Endodermal cell (in vitro differentiated cells): Measurements from ENCODE around the gene SGPL1. TPM values are rescaled to one million over a fixed set of nuclear protein-coding genes. Genes with fewer than 3 reads are reported as not detected.
A peak's percentile ranks its signal among the peaks of the same experiment; 100 is the strongest.
"Not testable (repeated sequence)": the region's sequence is repeated elsewhere in the genome, so short reads cannot be mapped to it uniquely, and the experiment has no call there.

ENCODE experiments used
- DNase-seq: peaks from one replicate; pipeline ENCODE4 v3.0.0-alpha.2; 2017
- H3K27ac ChIP-seq: 2 replicates; pipeline ENCODE4 v1.5.1; 2013; ENCODE audit warnings: mild to moderate bottlenecking, low read depth, low read length, moderate library complexity
- H3K27me3 ChIP-seq: 2 replicates; pipeline ENCODE4 v1.6.1; 2013; ENCODE audit warnings: mild to moderate bottlenecking, low read length, moderate library complexity; ENCODE audit not compliant: insufficient read depth, control insufficient read depth, poor library complexity, severe bottlenecking
- H3K36me3 ChIP-seq: 2 replicates; pipeline ENCODE4 v1.7.0; 2013; ENCODE audit warnings: mild to moderate bottlenecking, low read length, moderate library complexity; ENCODE audit not compliant: control insufficient read depth, insufficient read depth
- H3K4me1 ChIP-seq: one replicate; pipeline ENCODE4 v1.7.0; 2013; ENCODE audit warnings: low read length; ENCODE audit not compliant: control insufficient read depth, insufficient read depth
- H3K4me3 ChIP-seq: 2 replicates; pipeline ENCODE4 v1.5.1; 2013; ENCODE audit warnings: mild to moderate bottlenecking, low read length, moderate library complexity
- H3K9ac ChIP-seq: 2 replicates; pipeline ENCODE4 v1.6.1; 2013; ENCODE audit warnings: mild to moderate bottlenecking, low read length, moderate library complexity; ENCODE audit not compliant: poor library complexity, severe bottlenecking; ENCODE audit errors: extremely low read depth
- H3K9me3 ChIP-seq: 2 replicates; pipeline ENCODE4 v1.6.1; 2013; ENCODE audit warnings: mild to moderate bottlenecking, low read length, moderate library complexity; ENCODE audit not compliant: control insufficient read depth
- H3K27ac Mint-ChIP-seq: 2 replicates; pipeline ENCODE4 v1.8.0; 2020; ENCODE audit warnings: mixed read lengths
- H3K27me3 Mint-ChIP-seq: 2 replicates; pipeline ENCODE4 v1.8.0; 2021; ENCODE audit warnings: mild to moderate bottlenecking, mixed read lengths; ENCODE audit not compliant: insufficient read depth
- H3K36me3 Mint-ChIP-seq: 2 replicates; pipeline ENCODE4 v1.8.0; 2020; ENCODE audit warnings: low read depth, mixed read lengths
- H3K4me1 Mint-ChIP-seq: 2 replicates; pipeline ENCODE4 v1.8.0; 2020; ENCODE audit warnings: mixed read lengths
- H3K4me3 Mint-ChIP-seq: 2 replicates; pipeline ENCODE4 v1.8.0; 2020; ENCODE audit warnings: mild to moderate bottlenecking, moderate library complexity, mixed read lengths
- H3K9me3 Mint-ChIP-seq: 2 replicates; pipeline ENCODE4 v1.8.0; 2020; ENCODE audit warnings: mild to moderate bottlenecking, mixed read lengths
- CTCF ChIP-seq: fragments of 200-600 bp; sonication (generic); conservative IDR thresholded peaks from 2 replicates; pipeline ENCODE4 v1.5.0; 2021; ENCODE audit warnings: antibody characterized with exemption, mild to moderate bottlenecking
- WGBS, 2 experiments: methylation state at CpG; one replicate each; pipeline versions ENCODE4 v1.1.5 to v1.1.7; 2013; ENCODE audit warnings: missing lambda C conversion rate in 2 of 2, mixed read lengths in 1 of 2; ENCODE audit not compliant: insufficient coverage in 1 of 2, insufficient read length in 1 of 2; 5-methylcytosine and 5-hydroxymethylcytosine counted together
- total RNA-seq, 2 donors: library from RNA; stranded (reverse); fragmentation: NEBNext Ultra II Directional in 1 of 2; extraction: Animal tissue kit (Norgen Biotek cat#: 25700) in 1 of 2; gene quantifications; 2 replicates in 1 of 2; 3 replicates in 1 of 2; pipeline ENCODE4 v1.2.1, GENCODE V29; 2021

Gene SGPL1
- total RNA-seq, 2 donors from 2014 or later: 95.4 to 103 TPM

- Mint-ChIP-seq H3K4me1 (no peaks in the 10 kb centered on the region), H3K27ac (no peak overlapping the region), H3K4me3 (no peak overlapping the region), H3K36me3 (peaks cover 78% of the 10 kb centered on the region), H3K27me3 (no peaks in the 10 kb centered on the region), H3K9me3 (peaks cover 10% of the 10 kb centered on the region)
- no peaks in the 10 kb centered on the region for H3K27me3 ChIP-seq
- no peak overlapping the region for H3K9ac ChIP-seq
- WGBS, 2 experiments: 95 to 99% methylated on average over 2 to 5 of the region's 5 CpGs
- peaks cover 16% of the 10 kb centered on the region for H3K9me3 ChIP-seq
- DNase-seq: no peak
- H3K27ac ChIP-seq: no peak overlapping the region
- TF ChIP-seq CTCF: no peak
- peaks cover 87% of the 10 kb centered on the region for H3K36me3 ChIP-seq
- no peaks in the 10 kb centered on the region for H3K4me1 ChIP-seq
- H3K4me3 ChIP-seq: no peak overlapping the region
These were observed 43.0 kb downstream of the SGPL1 start for GRCh38 chr10:70858759-70859158.

DNA sequence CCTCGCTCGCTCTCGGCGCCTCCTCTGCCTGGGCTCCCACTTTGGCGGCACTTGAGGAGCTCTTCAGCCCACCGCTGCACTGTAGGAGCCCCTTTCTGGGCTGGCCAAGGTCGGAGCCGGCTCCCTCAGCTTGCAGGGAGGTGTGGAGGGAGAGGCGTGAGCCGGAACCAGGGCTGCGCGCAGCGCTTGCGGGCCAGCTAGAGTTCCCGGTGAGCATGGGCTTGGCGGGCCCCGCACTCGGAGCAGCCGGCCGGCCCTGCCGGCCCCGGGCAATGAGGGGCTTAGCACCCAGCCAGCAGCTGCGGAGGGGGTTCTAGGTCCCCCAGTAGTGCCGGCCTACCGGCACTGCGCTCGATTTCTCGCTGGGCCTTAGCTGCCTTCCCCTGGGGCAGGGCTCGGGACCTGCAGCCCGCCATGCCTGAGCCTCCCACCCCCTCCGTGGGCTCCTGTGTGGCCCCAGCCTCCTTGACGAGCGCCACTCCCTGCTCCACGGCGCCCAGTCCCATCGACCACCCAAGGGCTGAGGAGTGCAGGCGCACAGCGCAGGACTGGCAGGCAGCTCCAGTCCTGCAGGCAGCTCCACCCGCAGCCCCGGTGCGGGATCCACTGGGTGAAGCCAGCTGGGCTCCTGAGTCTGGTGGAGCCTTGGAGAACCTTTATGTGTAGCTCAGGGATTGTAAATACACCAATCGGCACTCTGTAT is 45.9 kb downstream of the SGPL1 start:
- not testable (repeated sequence) for H3K27ac Mint-ChIP-seq, DNase-seq, H3K4me1 ChIP-seq, H3K4me3 Mint-ChIP-seq, H3K9me3 Mint-ChIP-seq, H3K27ac ChIP-seq, H3K4me3 ChIP-seq, H3K4me1 Mint-ChIP-seq, H3K27me3 Mint-ChIP-seq, H3K27me3 ChIP-seq, H3K9ac ChIP-seq
- H3K36me3 Mint-ChIP-seq: peaks cover 68% of the 10 kb centered on the region
- H3K9me3 ChIP-seq: peaks cover 16% of the 10 kb centered on the region
- H3K36me3 ChIP-seq: peaks cover 85% of the 10 kb centered on the region
- WGBS, 2 experiments: 97 to 98% methylated on average over 15 to 38 of the region's 42 CpGs

GRCh38 chr10:70863470-70864160 is 47.9 kb downstream of the SGPL1 start:
- no peak overlapping the region for H3K27ac ChIP-seq

More at GRCh38 chr10:70863470-70864160, 47.9 kb downstream of the SGPL1 start:
- Histone ChIP-seq H3K4me1 (no peaks in the 10 kb centered on the region), H3K27me3 (no peaks in the 10 kb centered on the region), H3K36me3 (peaks cover 76% of the 10 kb centered on the region), H3K9ac (no peak overlapping the region), H3K9me3 (peaks cover 16% of the 10 kb centered on the region), H3K4me3 (no peak overlapping the region)
- peaks cover 62% of the 10 kb centered on the region for H3K36me3 Mint-ChIP-seq
- no peak for DNase-seq
- H3K9me3 Mint-ChIP-seq: peaks cover 10% of the 10 kb centered on the region
- no peak overlapping the region for H3K4me3 Mint-ChIP-seq
- H3K27me3 Mint-ChIP-seq: no peaks in the 10 kb centered on the region
- no peak overlapping the region for H3K27ac Mint-ChIP-seq
- TF ChIP-seq CTCF: peak; percentile 28
- H3K4me1 Mint-ChIP-seq: peaks cover 4% of the 10 kb centered on the region
